ENCODE data around the gene CD36.

GRCh38 chr7:80614851-80615271 lies 23.6 kb upstream of the CD36 start:
- TF ChIP-seq CTCF (IDR thresholded peaks at IDR 0.05; ENCODE audit: extremely low read depth in 1 of 2, insufficient read depth in 1 of 2, low read depth in 1 of 2, low read length in 2 of 2) (no peak), EZH2 (IDR thresholded peaks at IDR 0.05; ENCODE audit: borderline replicate concordance, low read depth, low read length, severe bottlenecking) (no peak), MAX (IDR thresholded peaks at IDR 0.05; ENCODE audit: insufficient read depth, insufficient read length) (no peak), POLR2A (IDR thresholded peaks at IDR 0.05; ENCODE audit: low read depth, low read length) (no peak)
